DMS114 treated with DMSO at 0.1 percent for 48 hours (cell line): Measurements from ENCODE around the gene GCNT2.
"Not testable (repeated sequence)": the region's sequence is repeated elsewhere in the genome, so short reads cannot be mapped to it uniquely, and the experiment has no call there.

Experiments used
- DNase-seq: peaks from one replicate; lab custom pipeline; 2025; ENCODE audit not compliant: unreplicated experiment; lab: John Stamatoyannopoulos, UW

Gene GCNT2

DNA sequence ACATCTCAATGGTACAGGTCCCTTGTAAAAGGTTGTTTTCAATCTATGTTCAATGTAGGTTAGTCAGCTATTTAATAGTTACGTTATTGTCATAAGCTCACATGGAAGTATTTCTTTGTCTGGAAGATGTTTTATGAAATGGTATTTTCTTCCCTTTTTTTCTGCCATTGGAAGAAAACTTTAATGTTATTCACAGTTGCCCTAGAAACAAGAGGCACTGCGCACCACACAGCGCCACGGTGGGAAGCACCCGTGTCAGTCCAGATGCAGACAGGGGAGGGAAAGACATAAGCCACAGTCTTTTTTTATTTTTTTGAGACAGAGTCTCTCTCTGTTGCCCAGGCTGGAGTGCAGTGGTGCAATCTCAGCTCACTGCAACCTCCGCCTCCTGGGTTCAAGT, 82.1 kb downstream of the GCNT2 start:
- DNase-seq, result no peak

DNA sequence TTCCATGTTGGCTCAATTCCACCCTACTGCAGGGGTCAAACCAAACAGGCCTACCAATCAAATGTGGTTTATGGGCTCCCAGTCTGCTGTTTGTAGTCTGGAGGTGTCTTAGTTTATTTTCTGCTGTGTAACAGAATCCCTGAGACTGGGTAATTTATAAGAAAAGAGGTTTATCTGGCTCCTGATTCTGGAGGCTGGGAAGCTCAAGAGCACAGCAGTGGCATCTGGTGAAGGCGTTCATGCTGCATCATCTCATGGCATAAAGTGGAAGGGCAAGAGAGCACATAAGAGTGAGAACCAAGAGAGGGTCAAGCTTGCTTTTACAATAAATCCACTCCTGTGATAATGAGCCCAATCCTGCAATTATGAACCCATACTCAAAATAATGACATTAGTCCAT, 87.9 kb downstream of the GCNT2 start:
- DNase-seq, result no peak

DNA sequence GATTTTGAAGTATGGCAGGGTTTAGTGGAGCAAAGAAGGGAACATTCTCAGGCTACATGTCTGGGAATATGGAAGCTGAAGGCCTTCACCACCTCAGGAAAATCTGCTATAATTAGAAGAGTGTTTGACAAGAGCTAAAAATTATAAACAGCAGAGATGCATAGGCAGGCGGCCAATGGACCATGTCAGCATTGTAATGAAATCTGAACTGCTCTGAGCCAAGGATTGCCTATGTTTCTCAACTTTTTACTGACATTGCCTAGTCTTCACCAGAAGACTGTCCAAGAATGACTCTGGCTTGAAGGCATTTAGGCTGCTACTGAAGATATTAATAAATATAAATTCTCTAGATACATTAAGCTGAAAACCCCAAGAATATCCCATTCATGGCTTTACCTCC, 89.1 kb downstream of the GCNT2 start:
- DNase-seq, result no peak

DNA sequence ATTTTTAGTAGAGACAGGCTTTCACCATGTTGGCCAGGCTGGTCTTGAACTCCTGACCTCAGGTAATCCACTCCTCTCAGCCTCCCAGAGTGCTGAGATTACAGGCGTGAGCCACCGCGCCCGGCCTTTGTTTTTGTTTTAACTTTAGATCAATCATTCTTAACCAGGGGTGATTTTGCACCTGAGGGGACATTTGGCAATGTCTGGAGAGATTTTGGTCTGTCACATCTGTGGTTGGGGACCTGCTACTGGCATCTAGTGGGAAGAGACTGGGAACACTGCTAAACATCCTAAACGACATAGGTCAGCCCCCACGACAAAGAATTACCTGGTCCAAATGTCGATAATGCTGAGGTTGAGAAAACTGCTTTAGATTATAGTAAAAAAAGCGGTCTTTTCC, 91.0 kb downstream of the GCNT2 start:
- DNase-seq, result no peak

DNA sequence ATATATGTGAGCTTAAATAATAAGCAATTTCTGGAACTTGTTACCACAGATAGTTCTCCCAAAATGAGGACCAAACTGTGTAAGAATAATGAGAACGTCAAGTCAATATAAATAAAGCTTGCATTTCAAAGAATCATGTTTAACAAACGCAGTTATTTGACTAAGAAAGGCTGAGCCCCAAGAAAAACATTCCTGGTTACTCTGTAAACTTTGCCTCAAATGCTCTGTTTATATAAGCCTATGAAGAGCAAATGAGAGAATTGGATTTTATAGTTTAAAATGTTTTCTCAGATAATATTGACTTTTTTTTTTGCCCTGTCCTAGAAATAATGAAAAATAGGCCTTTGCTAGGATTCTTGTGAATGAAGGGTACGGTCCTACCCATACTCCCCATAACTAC, 91.9 kb downstream of the GCNT2 start:
- no peak for DNase-seq

DNA sequence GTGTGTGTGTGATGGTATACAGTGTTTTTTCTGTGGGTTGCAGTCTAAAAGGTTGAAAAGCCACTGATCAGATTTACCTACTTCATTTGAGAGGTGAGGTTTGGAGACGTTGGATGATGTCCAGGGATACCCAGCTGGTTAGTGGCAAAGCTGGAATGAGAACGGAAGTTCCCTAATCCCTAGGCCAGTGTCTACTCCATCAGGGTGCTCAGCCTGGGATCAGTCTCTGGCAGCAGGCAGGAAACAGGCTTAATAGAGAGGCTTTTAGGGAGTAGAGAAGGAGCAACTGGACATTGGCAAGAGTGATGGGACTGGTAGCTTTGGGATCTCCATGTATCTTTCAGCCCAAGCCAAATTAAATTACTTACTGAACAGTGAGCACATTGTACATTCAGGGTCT, 92.6 kb downstream of the GCNT2 start:
- no peak for DNase-seq

DNA sequence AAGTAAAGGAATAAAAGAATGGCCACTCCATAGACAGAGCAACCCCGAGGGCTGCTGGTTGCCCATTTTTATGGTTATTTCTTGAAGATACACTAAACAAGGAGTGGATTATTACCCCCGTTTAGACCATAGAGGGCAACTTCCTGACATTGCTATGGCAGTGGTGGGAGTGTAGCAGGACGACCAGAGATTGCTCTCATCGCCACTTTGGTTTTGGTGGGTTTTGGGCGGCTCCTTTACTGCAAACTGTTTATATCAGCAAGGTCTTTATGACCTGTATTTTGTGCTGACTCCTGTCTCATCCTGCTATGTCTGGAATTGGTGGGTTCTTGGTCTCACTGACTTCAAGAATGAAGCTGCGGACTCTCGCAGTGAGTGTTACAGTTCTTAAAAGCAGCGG, 94.5 kb downstream of the GCNT2 start:
- DNase-seq, result no peak

DNA sequence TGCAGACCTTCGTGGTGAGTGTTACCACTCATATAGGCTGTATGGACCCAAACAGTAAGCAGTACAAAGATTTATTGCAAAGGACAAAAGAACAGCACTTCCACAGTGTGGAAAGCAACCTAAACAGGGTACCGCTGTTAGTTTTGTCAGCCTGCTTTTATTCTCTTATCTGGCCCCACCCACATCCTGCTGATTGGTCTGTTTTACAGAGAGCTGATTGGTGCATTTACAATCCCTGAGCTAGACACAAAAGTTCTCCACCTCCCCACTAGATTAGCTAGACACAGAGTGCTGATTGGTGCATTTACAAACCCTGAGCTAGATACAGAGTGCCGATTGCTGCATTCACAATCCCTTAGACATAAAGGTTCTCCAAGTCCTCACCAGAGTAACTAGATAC, 95.1 kb downstream of the GCNT2 start:
- not testable (repeated sequence) for DNase-seq

DNA sequence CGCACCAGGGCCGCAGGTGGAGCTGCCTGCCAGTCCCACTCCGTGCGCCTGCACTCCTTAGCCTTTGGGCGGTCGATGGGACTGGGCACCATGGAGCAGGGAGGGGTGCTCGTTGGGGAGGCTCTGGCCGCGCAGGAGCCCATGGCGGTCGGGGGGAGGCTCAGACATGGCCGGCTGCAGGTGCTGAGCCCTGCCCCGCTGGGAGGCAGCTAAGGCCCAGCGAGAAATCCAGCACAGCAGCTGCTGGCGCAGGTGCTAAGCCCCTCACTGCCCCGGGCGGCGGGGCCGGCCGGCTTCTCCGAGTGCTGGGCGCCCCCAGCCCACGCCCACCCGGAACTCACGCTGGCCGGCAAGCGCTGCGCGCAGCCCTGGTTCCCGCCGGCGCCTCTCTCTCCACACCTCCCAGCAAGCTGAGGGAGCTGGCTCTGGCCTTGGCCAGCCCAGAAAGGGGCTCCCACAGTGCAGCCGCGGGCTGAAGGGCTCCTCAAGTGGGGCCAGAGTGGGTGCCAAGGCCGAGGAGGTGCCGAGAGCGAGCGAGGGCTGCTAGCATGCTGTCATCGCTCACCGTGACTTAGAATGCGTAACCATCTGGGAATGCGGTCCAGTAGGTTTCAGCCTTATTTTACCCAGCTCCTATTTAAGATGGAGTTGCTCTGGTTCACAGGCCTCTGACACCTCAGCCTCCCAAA, 96.0 kb downstream of the GCNT2 start:
- no peak for DNase-seq

DNA sequence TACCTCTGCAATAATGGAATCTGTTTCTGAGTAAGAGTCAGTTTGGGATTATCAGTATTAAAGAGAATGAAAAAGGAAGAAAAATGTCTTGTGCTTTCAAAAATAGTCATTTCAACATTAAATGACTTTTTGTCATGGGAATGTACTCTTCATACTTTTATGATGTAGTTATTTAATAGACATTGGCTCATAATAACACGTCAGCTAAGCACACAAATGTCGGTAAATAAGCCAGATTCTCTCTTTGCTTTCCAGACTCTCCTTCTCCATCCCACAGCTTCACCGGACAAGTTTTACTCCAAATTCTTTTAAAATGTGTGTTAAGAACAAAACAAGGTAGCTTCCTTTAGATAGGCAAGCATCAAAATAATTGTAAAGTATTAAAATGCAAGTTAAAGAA, 97.3 kb downstream of the GCNT2 start:
- DNase-seq, result no peak

DNA sequence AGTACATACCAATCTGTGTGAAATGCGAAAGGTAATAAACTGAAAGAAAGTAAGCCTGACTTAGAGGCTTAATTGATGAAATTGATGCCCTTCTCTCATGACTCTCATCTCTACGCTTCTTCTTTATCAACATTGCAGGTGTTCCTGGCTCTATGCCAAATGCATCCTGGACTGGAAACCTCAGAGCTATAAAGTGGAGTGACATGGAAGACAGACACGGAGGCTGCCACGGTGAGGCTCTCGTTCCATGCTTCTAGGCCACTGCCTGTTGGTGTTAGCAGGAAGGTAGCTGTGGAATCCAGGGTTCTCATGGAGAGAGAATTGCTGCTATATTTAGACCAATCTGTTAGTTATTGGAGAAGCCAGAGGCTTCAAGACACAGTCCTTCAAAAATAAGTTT, 100.1 kb downstream of the GCNT2 start:
- DNase-seq, result no peak

DNA sequence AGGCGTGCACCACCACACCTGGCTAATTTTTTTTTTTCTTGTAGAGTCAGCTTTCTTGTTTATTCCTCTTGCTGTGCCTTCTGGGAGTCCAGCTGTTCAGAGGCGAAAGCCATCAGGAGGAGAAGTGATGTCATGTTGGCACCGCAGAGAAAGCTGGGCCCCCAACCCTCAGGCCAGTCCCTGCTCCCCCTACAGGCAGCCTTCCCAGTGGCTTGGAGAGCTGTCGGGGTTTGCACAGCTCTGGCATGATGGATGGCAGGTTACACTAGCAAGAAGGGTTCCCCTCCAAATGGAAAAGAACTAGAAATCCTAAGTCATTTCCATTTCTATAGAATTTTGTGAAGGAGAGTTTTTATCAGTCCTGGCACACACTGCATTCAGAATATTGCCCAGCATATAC, 100.7 kb downstream of the GCNT2 start:
- DNase-seq, result no peak

DNA sequence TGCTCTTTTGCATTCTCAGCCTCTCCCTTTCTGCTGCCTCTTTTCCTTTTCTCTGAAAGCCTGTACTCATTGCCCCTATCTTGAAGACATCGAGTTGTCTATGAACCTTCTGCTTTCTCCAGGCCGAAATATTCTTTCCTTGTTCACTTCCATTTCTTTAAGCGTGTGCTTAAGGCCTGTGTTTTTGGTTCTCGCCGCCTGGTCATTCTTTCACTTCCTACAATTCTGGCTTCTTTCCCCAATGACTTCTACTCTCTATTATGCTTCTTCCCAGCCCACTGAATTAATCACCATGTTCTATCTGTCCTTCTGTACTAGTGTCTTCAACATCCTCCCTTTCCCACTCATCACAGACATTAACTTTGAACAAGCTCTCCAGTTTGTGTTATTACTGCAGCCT, 103.7 kb downstream of the GCNT2 start:
- no peak for DNase-seq

DNA sequence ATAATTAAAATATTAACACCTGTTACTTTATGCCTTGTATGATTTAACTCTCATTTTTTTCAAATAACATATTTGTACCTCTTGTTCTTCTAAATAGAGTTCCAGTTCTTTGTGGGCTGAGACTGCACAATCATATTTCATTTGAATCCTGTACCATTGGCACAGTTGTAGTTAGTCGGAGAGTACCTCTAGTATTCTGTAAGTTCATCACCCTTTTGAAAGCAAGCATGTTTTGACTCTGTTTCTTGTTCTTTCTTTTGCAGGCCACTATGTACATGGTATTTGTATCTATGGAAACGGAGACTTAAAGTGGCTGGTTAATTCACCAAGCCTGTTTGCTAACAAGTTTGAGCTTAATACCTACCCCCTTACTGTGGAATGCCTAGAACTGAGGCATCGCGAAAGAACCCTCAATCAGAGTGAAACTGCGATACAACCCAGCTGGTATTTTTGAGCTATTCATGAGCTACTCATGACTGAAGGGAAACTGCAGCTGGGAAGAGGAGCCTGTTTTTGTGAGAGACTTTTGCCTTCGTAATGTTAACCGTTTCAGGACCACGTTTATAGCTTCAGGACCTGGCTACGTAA, 105.1 kb downstream of the GCNT2 start:
- DNase-seq, result no peak

DNA sequence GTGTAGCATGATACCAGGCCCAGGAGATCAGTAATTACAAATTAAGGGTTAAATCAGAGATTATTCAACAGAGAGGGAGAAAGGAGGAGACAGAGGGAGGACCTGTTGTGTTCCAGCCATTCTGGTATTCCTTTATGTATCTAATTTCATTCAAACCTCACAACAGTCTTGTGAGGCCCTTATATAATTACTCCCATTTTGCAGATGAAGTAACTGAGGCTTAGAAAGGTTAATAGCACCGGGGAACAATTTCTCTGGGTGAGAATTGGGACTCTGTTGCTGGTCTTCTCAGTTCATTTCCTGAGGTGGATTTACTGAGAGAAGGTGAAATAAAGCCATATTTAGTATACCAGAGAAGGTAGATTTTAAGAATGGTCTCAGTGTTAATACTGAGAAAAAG, 106.6 kb downstream of the GCNT2 start:
- no peak for DNase-seq

DNA sequence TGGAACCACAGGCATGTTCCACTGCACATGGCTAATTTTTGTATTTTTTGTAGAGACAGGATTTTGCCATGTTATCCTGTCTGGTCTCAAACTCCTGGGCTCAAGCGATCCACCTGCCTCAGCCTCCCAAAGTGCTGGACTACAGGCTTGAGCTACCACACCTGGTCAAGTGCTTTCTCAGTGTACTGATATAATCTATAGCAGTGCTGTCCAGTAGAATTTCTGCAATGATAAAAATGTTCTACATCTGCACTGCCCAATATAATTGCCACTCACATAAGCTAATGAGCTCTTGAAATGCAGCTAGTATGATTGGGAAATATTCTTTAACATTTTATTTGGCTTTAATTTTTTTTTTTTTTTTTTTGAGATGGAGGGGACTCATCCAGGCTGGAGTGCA, 109.0 kb downstream of the GCNT2 start:
- no peak for DNase-seq

DNA sequence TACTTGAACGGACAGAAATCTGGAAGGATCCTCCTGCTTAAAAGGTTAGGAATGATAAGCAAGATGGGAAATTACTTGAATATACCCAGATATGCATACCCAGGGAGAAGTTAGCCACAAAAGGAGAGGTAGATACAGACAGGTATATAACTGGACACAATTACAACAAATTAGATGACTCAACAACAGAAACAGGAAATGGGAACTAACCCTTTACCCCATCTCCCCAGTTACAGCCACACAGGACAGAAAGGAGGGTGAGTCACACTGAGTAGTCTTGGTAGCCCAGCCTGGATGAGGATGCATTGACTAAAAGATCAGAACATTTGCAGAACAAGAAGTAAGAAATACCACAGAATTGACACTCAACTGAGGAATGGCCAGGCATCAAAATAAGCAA, 112.1 kb downstream of the GCNT2 start:
- DNase-seq, result no peak

DNA sequence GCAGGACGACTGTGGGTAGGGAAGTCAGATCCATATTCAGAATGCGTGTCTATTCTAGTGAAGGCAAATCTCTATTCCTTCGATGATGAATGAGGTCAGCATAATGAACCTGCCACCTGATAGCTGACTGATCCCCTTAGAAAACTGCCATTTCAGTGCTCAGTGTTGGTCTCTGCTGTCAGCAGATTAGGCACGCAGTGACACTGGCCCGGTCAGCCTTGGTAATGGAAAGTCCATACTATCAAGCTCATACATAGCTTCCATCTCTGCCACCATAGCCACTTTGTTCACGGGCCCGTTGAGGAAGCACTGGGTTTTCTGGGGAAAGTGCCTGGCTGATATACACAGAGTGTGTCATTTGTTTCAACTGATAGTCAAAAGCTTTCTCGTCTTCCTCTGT, 119.3 kb downstream of the GCNT2 start:
- DNase-seq, result no peak

DNA sequence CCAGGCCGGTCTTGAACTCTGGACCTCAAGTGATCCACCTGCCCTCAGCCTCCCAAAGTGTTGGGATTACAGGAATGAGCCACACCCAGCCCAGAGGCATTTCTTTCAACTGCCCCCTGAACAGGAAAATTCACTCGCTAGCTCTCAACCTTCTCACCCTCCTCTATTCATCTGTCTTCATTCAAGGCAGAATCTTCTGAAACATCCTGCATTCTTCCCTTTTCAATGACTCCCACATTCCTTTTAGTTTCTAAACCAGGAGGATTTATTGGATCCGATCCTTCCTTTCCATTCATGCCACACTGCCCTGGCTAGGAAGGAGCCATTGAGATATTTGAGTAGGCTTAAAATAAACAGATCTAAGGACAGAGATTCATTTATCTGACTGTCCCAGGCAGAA, 120.4 kb downstream of the GCNT2 start:
- DNase-seq, result no peak

DNA sequence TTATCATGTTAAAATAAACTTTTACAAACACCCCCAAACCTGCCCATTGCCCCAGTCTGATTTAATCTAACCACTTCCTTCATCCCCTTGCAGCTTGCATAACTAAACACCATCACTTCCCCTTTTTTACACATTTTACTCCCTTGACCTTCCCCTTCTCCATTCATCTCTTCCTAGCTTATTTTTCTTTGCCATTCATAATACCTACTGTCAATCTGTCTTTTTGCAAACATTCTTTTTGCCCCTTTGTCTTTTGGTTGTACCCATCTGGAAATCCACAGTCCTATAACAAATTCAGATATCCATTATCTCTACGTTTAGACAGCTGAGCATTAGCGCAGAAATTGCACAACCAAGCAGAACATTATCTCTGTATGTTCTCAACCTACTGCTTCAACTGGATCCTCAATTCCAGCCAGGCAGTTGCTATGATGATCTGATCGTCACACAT, 122.1 kb downstream of the GCNT2 start:
- DNase-seq, result no peak

DNA sequence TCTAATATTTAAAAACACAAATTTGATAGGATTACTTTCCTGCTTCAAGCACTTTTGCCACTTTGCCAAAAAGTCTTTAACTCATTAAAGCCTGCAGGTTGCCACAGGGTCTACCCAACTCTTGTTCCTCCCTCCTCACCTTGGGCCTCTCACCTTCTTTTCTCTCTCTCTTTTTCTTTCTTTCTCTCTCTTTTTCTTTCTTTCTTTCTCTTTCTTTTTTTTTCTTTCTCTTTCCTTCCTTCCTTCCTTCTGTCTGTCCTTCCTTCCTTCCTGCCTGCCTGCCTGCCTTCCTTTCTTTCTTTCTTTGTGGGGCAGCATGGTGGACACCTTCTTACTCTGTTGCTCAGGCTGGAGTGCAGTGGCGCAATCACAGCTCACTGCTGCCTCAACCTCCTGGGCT, 123.1 kb downstream of the GCNT2 start:
- no peak for DNase-seq

DNA sequence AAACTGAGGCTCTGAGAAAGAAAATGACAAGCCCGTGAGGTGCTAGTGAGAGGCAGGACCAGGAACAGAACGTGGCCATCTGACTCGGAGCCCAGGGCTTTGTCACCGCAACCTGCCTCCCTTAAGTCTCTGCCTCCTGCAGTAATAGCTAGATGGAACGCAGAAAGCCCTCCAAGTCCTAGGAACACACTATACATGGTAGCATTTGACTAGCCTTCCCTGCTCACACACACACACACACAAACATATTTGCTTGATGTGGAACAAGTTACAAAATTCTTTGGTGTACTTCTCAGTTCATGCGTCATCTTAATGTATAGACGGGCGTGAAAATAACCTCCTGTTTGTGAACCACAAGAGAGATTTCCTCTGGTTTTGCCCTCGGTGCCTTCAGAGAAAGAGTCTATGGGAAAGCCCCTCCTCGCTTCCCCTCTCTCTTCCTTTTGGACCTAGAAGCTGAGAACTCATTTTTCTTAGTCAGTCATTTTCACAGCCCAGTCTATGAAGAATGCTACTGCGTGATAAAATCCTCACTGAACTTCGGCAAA, 134.4 kb downstream of the GCNT2 start:
- no peak for DNase-seq
